ENCODE measurements around the gene ORC4.
"Not testable (repeated sequence)": the region's sequence is repeated elsewhere in the genome, so short reads cannot be mapped to it uniquely, and the experiment has no call there.

Gene ORC4

GRCh38 chr2:147998203-147998602 lies 22.3 kb downstream of the ORC4 start:
- Histone ChIP-seq H4K20me1 (ENCODE audit: insufficient read depth) (no peaks in the 10 kb centered on the region), H3K4me1 (ENCODE audit: low read depth, poor library complexity, severe bottlenecking) (peaks cover 4% of the 10 kb centered on the region), H3K4me2 (no peak overlapping the region), H2AFZ (ENCODE audit: low read depth) (no peak overlapping the region), H3K79me2 (ENCODE audit: insufficient read depth, low read depth) (no peaks in the 10 kb centered on the region; the same call in 1 of the 2 replicates), H3K9ac (no peak overlapping the region), H3K27me3 (ENCODE audit: insufficient read depth, low read depth) (no peaks in the 10 kb centered on the region), H3K27ac (no peak overlapping the region), H3K36me3 (ENCODE audit: insufficient read depth) (no peaks in the 10 kb centered on the region), H3K4me3 (IDR thresholded peaks at IDR 0.05; ENCODE audit: insufficient read depth, low read depth, low read length) (no peak overlapping the region)
- TF ChIP-seq, protein P1, sequence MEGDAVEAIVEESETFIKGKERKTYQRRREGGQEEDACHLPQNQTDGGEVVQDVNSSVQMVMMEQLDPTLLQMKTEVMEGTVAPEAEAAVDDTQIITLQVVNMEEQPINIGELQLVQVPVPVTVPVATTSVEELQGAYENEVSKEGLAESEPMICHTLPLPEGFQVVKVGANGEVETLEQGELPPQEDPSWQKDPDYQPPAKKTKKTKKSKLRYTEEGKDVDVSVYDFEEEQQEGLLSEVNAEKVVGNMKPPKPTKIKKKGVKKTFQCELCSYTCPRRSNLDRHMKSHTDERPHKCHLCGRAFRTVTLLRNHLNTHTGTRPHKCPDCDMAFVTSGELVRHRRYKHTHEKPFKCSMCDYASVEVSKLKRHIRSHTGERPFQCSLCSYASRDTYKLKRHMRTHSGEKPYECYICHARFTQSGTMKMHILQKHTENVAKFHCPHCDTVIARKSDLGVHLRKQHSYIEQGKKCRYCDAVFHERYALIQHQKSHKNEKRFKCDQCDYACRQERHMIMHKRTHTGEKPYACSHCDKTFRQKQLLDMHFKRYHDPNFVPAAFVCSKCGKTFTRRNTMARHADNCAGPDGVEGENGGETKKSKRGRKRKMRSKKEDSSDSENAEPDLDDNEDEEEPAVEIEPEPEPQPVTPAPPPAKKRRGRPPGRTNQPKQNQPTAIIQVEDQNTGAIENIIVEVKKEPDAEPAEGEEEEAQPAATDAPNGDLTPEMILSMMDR (conservative IDR thresholded peaks at IDR 0.05; ENCODE audit: low read depth, low read length), result no peak

DNA sequence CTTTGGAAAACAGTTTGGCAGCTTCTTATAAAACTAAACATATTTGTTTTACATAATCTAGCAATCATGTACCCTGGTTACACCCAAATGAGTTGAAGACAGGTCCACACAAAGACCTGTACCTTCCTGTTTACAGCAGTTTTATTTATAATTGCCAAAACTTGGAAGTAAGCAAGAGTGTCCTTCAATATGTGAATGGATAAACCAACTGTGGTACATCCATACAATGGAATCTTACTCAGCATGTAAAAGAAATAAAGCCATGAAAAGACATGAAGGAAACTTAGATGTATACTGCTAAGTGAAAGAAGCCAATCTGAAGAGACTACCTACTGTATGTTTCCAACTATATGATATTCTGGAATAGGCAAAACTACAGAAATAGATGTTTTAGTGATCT lies 23.7 kb downstream of the ORC4 start:
- Histone ChIP-seq H2AFZ (ENCODE audit: low read depth) (no peak overlapping the region), H3K27ac (no peak overlapping the region), H3K4me1 (ENCODE audit: low read depth, poor library complexity, severe bottlenecking) (peaks cover 9% of the 10 kb centered on the region), H3K4me3 (IDR thresholded peaks at IDR 0.05; ENCODE audit: insufficient read depth, low read depth, low read length) (no peak overlapping the region), H3K27me3 (ENCODE audit: insufficient read depth, low read depth) (no peaks in the 10 kb centered on the region), H3K9ac (no peak overlapping the region), H3K4me2 (no peak overlapping the region), H4K20me1 (ENCODE audit: insufficient read depth) (no peaks in the 10 kb centered on the region), H3K79me2 (ENCODE audit: insufficient read depth, low read depth) (no peaks in the 10 kb centered on the region; the same call in 1 of the 2 replicates), H3K36me3 (ENCODE audit: insufficient read depth) (no peaks in the 10 kb centered on the region)
- TF ChIP-seq, protein P1 (conservative IDR thresholded peaks at IDR 0.05; ENCODE audit: low read depth, low read length), result no peak

DNA sequence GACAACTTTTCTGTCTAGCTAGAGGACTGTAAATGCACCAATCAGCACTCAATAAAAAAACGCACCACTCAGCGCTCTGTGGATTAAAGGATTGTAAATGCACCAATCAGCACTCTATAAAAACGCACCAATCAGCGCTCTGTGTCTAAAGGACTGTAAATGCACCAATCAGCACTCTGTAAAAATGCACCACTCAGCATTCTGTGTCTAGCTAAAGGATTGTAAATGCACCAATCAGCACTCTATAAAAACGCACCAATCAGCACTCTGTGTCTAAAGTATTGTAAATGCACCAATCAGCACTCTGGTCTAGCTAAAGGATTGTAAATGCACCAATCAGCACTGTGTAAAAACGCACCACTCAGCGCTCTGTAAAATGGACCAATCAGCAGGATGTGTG lies 25.6 kb downstream of the ORC4 start:
- not testable (repeated sequence) for H3K4me2 ChIP-seq; H3K79me2 ChIP-seq (ENCODE audit: insufficient read depth, low read depth); H2AFZ ChIP-seq (ENCODE audit: low read depth); H3K9ac ChIP-seq; H3K4me3 ChIP-seq (IDR thresholded peaks at IDR 0.05; ENCODE audit: insufficient read depth, low read depth, low read length); H3K27ac ChIP-seq; H3K36me3 ChIP-seq (ENCODE audit: insufficient read depth); H4K20me1 ChIP-seq (ENCODE audit: insufficient read depth); H3K4me1 ChIP-seq (ENCODE audit: low read depth, poor library complexity, severe bottlenecking); H3K27me3 ChIP-seq (ENCODE audit: insufficient read depth, low read depth)

- TF ChIP-seq, protein P1 (conservative IDR thresholded peaks at IDR 0.05; ENCODE audit: low read depth, low read length), result peak; percentile 56
- H4K20me1 ChIP-seq (ENCODE audit: insufficient read depth), result no peaks in the 10 kb centered on the region
- no peaks in the 10 kb centered on the region for H3K27me3 ChIP-seq (ENCODE audit: insufficient read depth, low read depth)
- no peak overlapping the region for H3K4me2 ChIP-seq
- no peak overlapping the region for H3K4me3 ChIP-seq (IDR thresholded peaks at IDR 0.05; ENCODE audit: insufficient read depth, low read depth, low read length)
- H3K4me1 ChIP-seq (ENCODE audit: low read depth, poor library complexity, severe bottlenecking), result peaks cover 9% of the 10 kb centered on the region
- no peaks in the 10 kb centered on the region for H3K79me2 ChIP-seq (ENCODE audit: insufficient read depth, low read depth)
- no peak overlapping the region for H3K9ac ChIP-seq
- no peak overlapping the region for H2AFZ ChIP-seq (ENCODE audit: low read depth)
- H3K27ac ChIP-seq, result no peak overlapping the region
- H3K36me3 ChIP-seq (ENCODE audit: insufficient read depth), result no peaks in the 10 kb centered on the region
These were observed 30.6 kb downstream of the ORC4 start for GRCh38 chr2:147989809-147990403.

- no peak overlapping the region for H3K4me3 ChIP-seq (IDR thresholded peaks at IDR 0.05; ENCODE audit: insufficient read depth, low read depth, low read length)
- H3K36me3 ChIP-seq (ENCODE audit: insufficient read depth), result no peaks in the 10 kb centered on the region
- no peaks in the 10 kb centered on the region for H3K27me3 ChIP-seq (ENCODE audit: insufficient read depth, low read depth)
- H3K4me1 ChIP-seq (ENCODE audit: low read depth, poor library complexity, severe bottlenecking), result peaks cover 9% of the 10 kb centered on the region
- TF ChIP-seq, protein P1 (conservative IDR thresholded peaks at IDR 0.05; ENCODE audit: low read depth, low read length), result no peak
- no peak overlapping the region for H3K27ac ChIP-seq
- no peak overlapping the region for H3K4me2 ChIP-seq
- no peak overlapping the region for H3K9ac ChIP-seq
- H3K79me2 ChIP-seq (ENCODE audit: insufficient read depth, low read depth), result no peaks in the 10 kb centered on the region
- H2AFZ ChIP-seq (ENCODE audit: low read depth), result no peak overlapping the region
- no peaks in the 10 kb centered on the region for H4K20me1 ChIP-seq (ENCODE audit: insufficient read depth)
These were observed 31.4 kb downstream of the ORC4 start for GRCh38 chr2:147989102-147989501.

Data from KMS-11 (cell line).